GM12801 (cell line): ENCODE results near the gene CDS2.

Experiments
- TF ChIP-seq, protein P1 (sequence below): IDR thresholded peaks from one replicate; pipeline ENCODE4 v1.5.1; 2011; ENCODE audit warnings: control low read depth; ENCODE audit not compliant: insufficient read length; ENCODE audit errors: extremely low read depth

The CDS2 gene

DNA sequence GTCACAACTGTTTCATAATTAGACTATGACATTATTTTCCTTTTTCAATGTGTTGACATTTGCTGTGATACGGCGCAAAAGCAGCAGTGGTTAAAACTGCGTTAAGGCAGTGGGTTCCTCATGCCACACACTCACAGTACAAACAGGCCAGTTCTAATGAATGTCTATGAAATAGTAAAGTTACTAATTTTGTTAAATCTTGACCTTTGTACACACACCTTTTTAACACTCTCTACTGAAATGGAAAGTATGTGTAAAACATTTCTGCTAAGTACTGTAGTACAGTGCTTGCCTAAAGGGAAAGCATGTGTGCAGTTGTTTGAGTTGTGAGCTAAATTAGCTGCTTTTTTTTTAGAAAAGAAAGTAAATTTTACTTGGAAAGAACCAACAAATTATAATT is 60.3 kb downstream of the CDS2 start:
- TF ChIP-seq, protein P1, sequence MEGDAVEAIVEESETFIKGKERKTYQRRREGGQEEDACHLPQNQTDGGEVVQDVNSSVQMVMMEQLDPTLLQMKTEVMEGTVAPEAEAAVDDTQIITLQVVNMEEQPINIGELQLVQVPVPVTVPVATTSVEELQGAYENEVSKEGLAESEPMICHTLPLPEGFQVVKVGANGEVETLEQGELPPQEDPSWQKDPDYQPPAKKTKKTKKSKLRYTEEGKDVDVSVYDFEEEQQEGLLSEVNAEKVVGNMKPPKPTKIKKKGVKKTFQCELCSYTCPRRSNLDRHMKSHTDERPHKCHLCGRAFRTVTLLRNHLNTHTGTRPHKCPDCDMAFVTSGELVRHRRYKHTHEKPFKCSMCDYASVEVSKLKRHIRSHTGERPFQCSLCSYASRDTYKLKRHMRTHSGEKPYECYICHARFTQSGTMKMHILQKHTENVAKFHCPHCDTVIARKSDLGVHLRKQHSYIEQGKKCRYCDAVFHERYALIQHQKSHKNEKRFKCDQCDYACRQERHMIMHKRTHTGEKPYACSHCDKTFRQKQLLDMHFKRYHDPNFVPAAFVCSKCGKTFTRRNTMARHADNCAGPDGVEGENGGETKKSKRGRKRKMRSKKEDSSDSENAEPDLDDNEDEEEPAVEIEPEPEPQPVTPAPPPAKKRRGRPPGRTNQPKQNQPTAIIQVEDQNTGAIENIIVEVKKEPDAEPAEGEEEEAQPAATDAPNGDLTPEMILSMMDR = no peak

DNA sequence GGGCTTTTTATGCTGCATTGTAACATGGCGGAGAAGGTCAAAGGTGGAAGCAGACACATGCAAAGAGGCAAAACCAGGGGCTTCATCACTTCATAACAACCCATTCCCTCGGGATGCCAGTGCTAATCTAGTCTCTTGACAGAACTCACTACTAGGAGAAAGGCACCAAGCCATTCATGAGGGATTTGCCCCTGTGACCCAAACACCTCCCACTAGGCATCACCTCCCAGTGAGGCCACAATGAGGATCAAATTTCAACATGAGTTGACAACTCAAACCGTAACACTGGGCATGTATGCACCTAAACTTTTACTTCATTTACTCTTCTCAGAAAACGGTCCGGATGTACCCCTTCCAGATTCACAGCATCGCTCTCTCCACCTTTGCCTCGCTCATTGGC is 61.9 kb downstream of the CDS2 start:
- TF ChIP-seq, protein P1 = no peak

DNA sequence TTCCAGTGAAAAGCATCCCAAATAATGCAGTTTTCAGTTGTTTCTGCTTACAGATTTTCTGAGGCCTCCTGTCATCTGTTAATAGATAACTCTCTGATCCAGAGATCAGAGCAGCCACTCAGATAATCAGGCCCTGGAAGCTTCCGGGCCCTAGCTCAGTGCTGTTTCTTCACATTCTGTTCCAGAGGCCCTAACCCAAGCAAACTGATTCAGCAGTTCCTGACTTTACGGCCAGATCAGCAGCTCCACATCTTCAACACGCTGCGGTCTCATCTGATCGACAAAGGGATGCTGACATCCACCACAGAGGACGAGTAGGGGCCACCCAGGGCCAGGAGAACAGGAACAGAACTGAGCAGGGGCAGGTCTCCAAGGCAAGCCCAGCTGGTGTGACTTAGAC is 63.1 kb downstream of the CDS2 start:
- TF ChIP-seq, protein P1 = no peak

DNA sequence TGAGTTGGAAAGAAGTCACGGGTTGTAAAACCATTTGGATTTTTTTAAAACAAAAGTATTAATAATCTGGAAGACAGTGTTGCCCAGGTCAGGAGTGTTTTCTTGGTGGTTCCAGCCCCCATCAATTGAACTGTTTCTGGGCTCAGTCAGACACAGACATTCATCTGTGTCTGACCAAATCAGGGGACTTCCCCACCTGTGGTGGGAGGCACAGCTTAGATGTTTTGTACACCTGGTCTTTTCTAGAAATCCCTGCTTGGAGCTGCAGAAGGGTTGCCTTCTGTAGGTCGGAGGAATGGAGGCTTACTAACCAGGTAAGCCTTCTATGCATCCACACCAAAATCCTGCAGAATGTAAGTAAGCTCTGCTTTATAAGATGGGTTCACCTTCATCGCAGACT is 63.6 kb downstream of the CDS2 start:
- TF ChIP-seq, protein P1 = no peak

DNA sequence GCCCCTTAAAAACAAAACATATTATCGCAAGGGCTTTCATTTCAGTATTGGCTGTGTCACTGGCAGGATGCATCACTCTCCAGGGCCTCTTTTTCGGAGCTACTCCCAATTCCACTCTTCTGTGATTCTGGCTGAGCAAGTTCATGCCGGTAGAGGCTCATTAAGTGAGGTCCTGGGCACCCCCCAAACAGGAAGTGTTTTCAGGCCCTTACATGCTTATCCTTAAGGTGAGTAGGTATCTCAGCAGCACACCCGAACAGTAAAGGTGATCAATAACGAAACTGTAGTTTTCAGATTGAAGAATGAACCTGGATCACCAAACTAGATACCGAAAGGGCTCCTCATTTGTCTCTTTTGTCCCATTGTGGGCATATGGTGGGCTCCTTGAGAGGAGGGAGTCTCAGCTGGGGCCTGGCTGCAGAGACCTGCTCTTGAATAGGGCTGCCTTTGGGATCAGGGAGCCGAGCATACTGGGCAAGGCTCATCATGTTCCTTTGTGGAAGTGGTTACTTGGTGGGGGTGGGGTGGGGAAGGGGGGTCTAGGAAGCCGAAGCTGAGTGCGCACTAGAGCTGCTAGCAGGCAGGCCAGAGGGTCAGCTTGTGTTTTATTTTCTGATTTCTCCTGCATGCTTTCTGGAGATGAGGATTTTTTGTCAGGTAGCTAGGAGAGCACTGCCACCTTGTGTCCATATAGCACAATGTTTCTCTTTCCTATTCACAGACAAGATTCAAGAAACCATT is 65.2 kb downstream of the CDS2 start:
- TF ChIP-seq, protein P1 = no peak

- TF ChIP-seq, protein P1 = no peak
These were observed 66.0 kb downstream of the CDS2 start for GRCh38 chr20:5192570-5193431.

GRCh38 chr20:5195655-5196054 is 68.8 kb downstream of the CDS2 start:
- TF ChIP-seq, protein P1 = no peak
